HG03575 (cell line): ENCODE results near the gene TLR5.

Source experiments
- ATAC-seq: cut with Tn5 transposase; IDR thresholded peaks from one replicate; pipeline ENCODE4 v1.9.1; 2021; ENCODE audit not compliant: unreplicated experiment, insufficient number of reproducible peaks, low FRiP score; ENCODE audit errors: extremely low read depth

TLR5 gene

GRCh38 chr1:223152399-223152798, 9.4 kb upstream of the TLR5 start:
- ATAC-seq, result no peak

- no peak for ATAC-seq
Observed at GRCh38 chr1:223150443-223150842, 7.4 kb upstream of the TLR5 start.

GRCh38 chr1:223147873-223148272, 4.8 kb upstream of the TLR5 start:
- no peak for ATAC-seq

- no peak for ATAC-seq
Observed at GRCh38 chr1:223147409-223147808, 4.4 kb upstream of the TLR5 start.

GRCh38 chr1:223146745-223147144, 3.7 kb upstream of the TLR5 start:
- no peak for ATAC-seq

GRCh38 chr1:223144914-223145313, 1.9 kb upstream of the TLR5 start:
- ATAC-seq, result no peak

GRCh38 chr1:223144431-223144830, 1.4 kb upstream of the TLR5 start:
- ATAC-seq, result no peak

GRCh38 chr1:223143537-223144248, 645 bp upstream of the TLR5 start:
- no peak for ATAC-seq

GRCh38 chr1:223142269-223142668, 779 bp downstream of the TLR5 start:
- no peak for ATAC-seq

- no peak for ATAC-seq
Observed at GRCh38 chr1:223140611-223141405, 2.2 kb downstream of the TLR5 start.

- no peak for ATAC-seq
Observed at GRCh38 chr1:223137455-223138085, 5.5 kb downstream of the TLR5 start.

GRCh38 chr1:223136086-223136485, 7.0 kb downstream of the TLR5 start:
- ATAC-seq, result no peak

GRCh38 chr1:223135176-223135942, 7.7 kb downstream of the TLR5 start:
- ATAC-seq, result no peak

GRCh38 chr1:223133824-223134435, 9.1 kb downstream of the TLR5 start:
- ATAC-seq, result no peak

- no peak for ATAC-seq
Observed at GRCh38 chr1:223133306-223133823, 9.7 kb downstream of the TLR5 start.

GRCh38 chr1:223129229-223129901, 13.7 kb downstream of the TLR5 start:
- ATAC-seq, result no peak

- no peak for ATAC-seq
Observed at GRCh38 chr1:223126741-223127140, 16.3 kb downstream of the TLR5 start.

GRCh38 chr1:223125766-223126165, 17.3 kb downstream of the TLR5 start:
- no peak for ATAC-seq
